ENCODE results near the gene PPP1CC. TPM values are rescaled to one million over a fixed set of nuclear protein-coding genes. Genes with fewer than 3 reads are reported as not detected.
"Not testable (repeated sequence)": the region's sequence is repeated elsewhere in the genome, so short reads cannot be mapped to it uniquely, and the experiment has no call there.

Gene PPP1CC
- total RNA-seq, 1 experiment from 2014 or later = 251 TPM

DNA sequence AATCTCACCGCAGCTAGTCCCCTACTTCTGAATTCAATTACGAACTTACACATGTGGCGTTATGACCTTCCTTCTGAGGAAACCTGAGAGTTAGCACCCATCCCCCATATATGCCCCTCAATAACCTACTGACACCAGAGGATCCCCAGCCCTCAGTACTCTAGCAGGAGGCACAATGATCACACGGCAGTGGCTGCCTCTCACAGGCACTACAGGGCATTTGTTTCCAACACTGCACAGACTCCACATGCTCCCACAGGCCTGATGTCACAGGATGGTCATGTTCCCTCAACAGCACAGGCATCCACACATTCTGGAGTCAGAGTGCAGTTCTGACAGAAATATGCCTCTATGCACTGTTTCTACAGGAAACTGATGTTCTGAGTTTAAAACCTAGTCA is 17.4 kb downstream of the PPP1CC start:
- Histone ChIP-seq H3K36me3 (replicated peaks; ENCODE audit: control insufficient read depth, insufficient read depth, low read length) (peaks cover 40% of the 10 kb centered on the region), H3K27me3 (ENCODE audit: control insufficient read depth, insufficient read depth, low read length) (no peaks in the 10 kb centered on the region), H3K4me3 (ENCODE audit: insufficient read depth, low read depth, low read length) (no peak overlapping the region)
- DNase-seq = no peak

DNA sequence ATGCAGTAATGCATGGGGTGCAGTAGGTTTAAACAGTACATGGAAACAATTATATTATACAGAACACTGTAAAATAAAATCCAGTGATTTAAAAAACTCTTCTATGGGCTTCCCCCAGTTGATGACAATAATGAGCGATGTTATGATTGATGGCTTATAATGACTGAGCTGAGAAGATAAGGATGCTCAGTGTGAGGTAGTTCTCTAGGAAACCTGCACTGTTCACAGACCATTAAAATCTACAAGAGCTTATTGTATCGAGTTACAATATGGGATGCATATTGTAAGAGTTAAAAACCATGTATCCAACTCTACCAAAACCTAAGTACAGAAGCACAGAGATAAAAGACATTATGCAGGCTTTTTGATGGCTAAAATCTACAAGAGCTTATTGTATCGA is 19.8 kb downstream of the PPP1CC start:
- H3K27me3 ChIP-seq (ENCODE audit: control insufficient read depth, insufficient read depth, low read length); H3K4me3 ChIP-seq (ENCODE audit: insufficient read depth, low read depth, low read length); DNase-seq: not testable (repeated sequence)
- peaks cover 37% of the 10 kb centered on the region for H3K36me3 ChIP-seq (replicated peaks; ENCODE audit: control insufficient read depth, insufficient read depth, low read length)

DNA sequence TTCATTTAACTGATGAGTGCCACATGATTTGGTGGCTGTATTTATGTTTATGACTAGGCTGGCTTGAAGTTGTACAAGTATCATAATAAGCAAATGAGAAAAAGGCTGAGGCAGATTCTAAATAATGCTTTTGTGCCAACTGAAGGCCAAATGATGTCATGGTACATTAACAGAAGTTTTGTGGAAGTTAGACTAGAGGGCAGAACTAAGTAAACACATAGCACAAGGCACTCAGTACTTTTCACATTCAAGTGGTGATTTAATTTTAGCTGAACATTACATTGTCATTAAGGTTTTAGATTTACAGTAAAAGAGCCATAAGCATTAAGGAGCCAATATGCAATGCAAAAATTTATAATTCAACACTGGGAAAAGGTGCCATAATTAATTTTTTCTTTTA is 21.1 kb downstream of the PPP1CC start:
- no peaks in the 10 kb centered on the region for H3K27me3 ChIP-seq (ENCODE audit: control insufficient read depth, insufficient read depth, low read length)
- DNase-seq = no peak
- H3K4me3 ChIP-seq (ENCODE audit: insufficient read depth, low read depth, low read length) = no peak overlapping the region
- H3K36me3 ChIP-seq (replicated peaks; ENCODE audit: control insufficient read depth, insufficient read depth, low read length) = peaks cover 37% of the 10 kb centered on the region

DNA sequence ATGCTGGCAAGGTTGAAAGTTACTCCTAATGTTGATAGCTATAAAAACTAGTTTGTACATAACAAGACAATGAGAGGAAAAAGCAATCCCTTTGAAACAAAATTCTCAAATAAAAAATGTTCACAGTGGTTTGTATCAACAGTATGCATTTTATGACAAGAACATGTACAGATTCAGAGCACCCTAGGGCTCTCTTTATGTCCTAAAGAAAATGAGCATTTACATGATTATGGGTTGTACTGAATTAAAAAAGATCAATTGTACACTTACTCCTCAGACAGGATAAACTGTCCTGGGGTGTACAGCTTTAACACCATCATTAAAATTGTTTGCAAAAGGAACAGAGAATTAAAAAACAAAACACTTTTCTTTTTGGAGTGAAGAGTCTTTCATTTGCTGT is 22.2 kb downstream of the PPP1CC start:
- H3K4me3 ChIP-seq (ENCODE audit: insufficient read depth, low read depth, low read length) = no peak overlapping the region
- no peak for DNase-seq
- H3K36me3 ChIP-seq (replicated peaks; ENCODE audit: control insufficient read depth, insufficient read depth, low read length) = peaks cover 36% of the 10 kb centered on the region
- no peaks in the 10 kb centered on the region for H3K27me3 ChIP-seq (ENCODE audit: control insufficient read depth, insufficient read depth, low read length)

DNA sequence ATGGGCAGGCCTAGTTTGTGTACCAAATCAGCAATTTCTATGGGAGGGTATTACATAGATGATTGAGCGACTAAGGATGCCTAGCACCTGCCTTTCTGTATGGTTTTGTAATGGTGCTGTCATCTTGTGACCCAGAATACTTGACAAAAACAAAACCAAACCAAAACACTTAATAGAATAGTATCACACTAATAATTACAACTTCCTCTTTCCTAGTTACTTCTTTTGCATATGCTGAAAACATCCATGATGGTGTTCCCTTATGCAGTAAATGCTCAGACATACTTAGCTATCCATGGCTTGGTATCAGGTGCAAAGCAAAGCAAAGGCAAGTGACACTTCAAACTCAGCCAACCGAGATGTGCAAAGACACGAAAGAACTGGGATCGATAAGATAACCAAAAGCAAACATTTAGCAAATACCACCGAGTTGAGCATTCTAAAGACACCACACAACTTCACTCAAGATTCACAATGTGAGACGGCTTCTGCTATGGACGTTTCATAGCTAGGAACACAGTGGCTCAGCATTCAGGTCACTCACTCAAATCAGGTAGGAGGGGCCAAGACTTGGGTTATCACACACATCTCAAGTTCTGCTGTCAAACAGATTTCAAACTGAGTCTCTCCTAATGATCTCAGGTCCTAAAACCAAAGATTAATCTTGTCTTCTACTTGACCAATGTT is 24.3 kb downstream of the PPP1CC start:
- DNase-seq = no peak
- no peak overlapping the region for H3K4me3 ChIP-seq (ENCODE audit: insufficient read depth, low read depth, low read length)
- no peaks in the 10 kb centered on the region for H3K27me3 ChIP-seq (ENCODE audit: control insufficient read depth, insufficient read depth, low read length)
- peaks cover 27% of the 10 kb centered on the region for H3K36me3 ChIP-seq (replicated peaks; ENCODE audit: control insufficient read depth, insufficient read depth, low read length)

DNA sequence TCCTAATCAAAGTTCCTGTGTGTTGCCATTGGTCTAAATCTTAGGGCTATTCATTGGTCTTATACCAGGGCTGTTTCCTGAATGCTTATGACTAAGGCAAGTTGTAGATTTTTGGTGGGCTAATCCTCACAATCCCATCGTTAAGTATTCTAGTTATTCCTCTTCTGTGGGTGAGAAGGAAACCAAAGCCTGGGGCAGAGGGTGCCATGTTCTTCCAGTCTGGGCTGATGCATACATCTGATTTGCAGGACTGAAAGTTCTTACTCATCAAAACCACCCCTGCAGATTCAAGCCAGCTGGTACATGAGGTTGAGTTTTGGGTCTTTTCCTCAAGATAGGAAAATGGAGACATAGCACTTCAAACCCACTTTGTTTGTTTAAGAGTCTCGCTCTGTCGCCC is 25.7 kb downstream of the PPP1CC start:
- Histone ChIP-seq H3K4me3 (ENCODE audit: insufficient read depth, low read depth, low read length) (no peak overlapping the region), H3K27me3 (ENCODE audit: control insufficient read depth, insufficient read depth, low read length) (no peaks in the 10 kb centered on the region), H3K36me3 (replicated peaks; ENCODE audit: control insufficient read depth, insufficient read depth, low read length) (peaks cover 23% of the 10 kb centered on the region)
- DNase-seq = no peak

DNA sequence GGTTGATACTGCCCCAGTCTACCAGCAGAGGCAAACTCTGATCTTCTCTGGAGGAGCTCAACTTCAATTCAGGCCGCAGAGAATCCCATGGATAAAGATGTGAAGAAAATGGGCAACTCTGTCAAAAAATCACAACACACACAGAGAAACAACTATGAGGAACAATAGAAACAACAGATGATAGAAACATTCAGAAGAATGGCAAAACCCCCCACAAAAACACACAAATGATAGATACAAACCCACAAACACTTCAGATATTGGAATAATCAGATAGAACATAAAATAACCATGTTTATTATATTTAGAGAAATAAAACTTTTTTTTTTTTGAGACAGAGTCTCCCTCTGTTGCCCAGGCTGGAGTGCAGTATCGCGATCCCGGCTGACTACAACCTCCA is 33.8 kb downstream of the PPP1CC start:
- no peak for DNase-seq
- Histone ChIP-seq H3K4me3 (ENCODE audit: insufficient read depth, low read depth, low read length) (no peak overlapping the region), H3K36me3 (replicated peaks; ENCODE audit: control insufficient read depth, insufficient read depth, low read length) (no peaks in the 10 kb centered on the region), H3K27me3 (ENCODE audit: control insufficient read depth, insufficient read depth, low read length) (no peaks in the 10 kb centered on the region)

DNA sequence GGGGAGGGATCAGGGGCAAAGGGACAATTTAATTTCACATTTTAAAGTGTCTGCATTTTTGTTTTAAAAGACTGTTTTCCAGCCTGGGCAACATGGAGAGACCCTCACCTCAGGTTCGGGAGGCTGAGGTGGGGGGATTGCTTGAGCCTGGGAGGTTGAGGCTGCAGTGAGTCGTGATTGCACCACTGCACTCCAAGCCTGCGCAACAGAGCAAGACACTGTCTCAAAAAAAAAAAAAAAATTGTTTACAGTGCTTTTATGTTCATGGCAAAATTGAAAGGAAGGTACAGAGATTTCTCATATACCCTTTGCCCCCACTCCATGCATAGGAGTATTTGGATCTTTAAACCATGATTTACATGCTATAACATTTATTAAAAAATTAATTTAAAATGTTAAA is 37.4 kb downstream of the PPP1CC start:
- DNase-seq = no peak
- no peak overlapping the region for H3K4me3 ChIP-seq (ENCODE audit: insufficient read depth, low read depth, low read length)
- H3K27me3 ChIP-seq (ENCODE audit: control insufficient read depth, insufficient read depth, low read length) = no peaks in the 10 kb centered on the region
- H3K36me3 ChIP-seq (replicated peaks; ENCODE audit: control insufficient read depth, insufficient read depth, low read length) = no peaks in the 10 kb centered on the region

DNA sequence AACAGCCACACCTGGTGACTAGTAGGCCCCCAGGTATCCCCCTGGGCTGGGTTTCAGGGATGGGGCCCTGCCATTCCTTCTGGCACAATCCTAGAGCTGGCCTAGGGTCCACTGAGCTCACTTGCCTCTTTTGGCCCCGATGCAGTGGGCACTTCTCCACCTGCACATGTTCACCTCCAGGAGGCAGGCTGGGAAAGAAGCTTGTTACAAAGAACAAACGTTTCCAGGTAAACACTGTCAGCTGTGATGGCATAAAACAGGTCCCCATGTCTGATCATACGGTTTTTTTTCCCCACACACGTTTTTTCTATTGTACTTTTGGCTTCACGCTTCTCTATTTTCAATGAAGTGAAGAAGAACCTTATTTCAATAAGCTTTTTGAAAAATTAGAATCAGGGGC is 37.9 kb downstream of the PPP1CC start:
- peak; percentile 60 for DNase-seq
- Histone ChIP-seq H3K4me3 (ENCODE audit: insufficient read depth, low read depth, low read length) (no peak overlapping the region), H3K27me3 (ENCODE audit: control insufficient read depth, insufficient read depth, low read length) (no peaks in the 10 kb centered on the region), H3K36me3 (replicated peaks; ENCODE audit: control insufficient read depth, insufficient read depth, low read length) (no peaks in the 10 kb centered on the region)

DNA sequence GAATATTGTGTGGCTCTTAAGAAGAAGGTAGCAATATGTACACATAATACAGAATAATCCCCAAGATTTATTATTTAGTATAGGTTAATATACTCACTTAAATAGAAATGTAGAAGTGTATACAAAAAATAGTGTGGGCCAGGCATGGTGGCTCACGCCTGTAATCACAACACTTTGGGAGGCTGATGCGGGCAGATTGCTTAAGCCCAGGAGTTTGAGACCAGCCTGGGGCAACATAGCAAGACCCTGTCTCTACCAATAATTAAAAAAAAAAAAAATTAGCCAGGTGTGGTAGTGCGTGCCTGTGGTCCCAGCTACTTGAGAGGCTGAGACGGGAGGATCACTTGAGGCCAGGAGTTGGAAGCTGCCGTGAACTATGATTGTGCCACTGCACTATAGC is 38.5 kb downstream of the PPP1CC start:
- H3K27me3 ChIP-seq (ENCODE audit: control insufficient read depth, insufficient read depth, low read length) = no peaks in the 10 kb centered on the region
- no peak overlapping the region for H3K4me3 ChIP-seq (ENCODE audit: insufficient read depth, low read depth, low read length)
- no peak for DNase-seq
- no peaks in the 10 kb centered on the region for H3K36me3 ChIP-seq (replicated peaks; ENCODE audit: control insufficient read depth, insufficient read depth, low read length)

DNA sequence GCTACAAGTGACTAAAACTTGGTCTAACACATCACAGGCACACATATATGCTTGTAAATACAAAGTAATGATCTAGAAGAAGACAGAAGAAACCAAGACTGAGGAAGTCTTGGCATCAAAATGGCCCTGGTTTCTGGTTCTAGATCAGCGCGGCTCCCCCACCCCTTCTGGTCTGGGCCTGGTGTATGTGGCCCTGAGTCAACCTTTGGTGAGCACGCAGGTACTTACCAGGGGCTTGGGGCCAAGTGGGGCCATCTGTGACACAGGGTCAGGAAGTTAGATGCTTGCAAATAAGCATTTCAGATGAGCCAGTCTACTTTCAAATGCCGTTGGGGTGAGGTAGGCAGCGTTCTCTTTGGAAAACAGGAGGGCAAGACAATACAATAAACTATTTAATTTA is 40.6 kb downstream of the PPP1CC start:
- Histone ChIP-seq H3K27me3 (ENCODE audit: control insufficient read depth, insufficient read depth, low read length) (no peaks in the 10 kb centered on the region), H3K4me3 (ENCODE audit: insufficient read depth, low read depth, low read length) (no peak overlapping the region), H3K36me3 (replicated peaks; ENCODE audit: control insufficient read depth, insufficient read depth, low read length) (no peaks in the 10 kb centered on the region)
- DNase-seq = no peak

DNA sequence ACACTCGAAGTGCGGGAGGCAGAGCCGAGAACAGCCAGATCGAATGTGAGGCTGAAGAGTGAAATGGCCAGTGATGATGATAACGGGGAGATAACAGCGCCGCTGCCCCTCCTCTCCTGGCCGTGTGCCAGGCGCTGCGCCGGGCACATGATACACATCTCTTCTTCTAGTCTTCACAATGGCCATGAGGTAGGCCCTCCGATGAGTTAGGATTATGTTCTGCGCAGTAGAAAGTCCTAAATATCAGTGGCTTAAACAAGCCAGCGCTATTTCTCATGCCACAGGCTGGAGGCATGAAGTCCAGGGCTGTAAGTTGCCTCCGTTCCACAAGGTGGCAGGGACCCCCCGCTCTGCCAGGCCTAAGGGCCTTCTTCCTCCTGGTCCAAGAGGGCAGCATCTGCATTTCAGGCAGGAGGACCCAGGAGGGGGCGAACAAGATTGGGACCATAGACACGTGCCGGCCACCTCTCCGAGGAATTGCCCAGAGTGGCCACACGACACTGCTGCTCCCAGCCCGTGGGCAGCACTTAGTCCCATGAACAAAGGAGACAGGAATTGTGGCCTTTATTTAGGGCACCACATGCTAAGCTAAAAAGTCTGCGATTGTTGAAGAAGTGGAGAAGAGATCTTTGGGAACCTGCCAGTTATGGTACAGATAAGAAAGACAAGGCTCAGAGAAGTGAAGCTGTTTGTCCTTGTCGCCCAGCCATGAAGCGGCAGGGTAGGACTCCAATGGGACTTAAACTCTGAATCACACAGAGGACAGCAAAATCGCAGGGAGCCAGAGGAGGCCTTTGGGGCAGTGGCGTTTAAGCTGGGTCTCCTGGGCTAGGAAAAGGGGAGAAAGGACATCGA is 42.9 kb downstream of the PPP1CC start:
- H3K4me3 ChIP-seq (ENCODE audit: insufficient read depth, low read depth, low read length) = no peak overlapping the region
- no peaks in the 10 kb centered on the region for H3K36me3 ChIP-seq (replicated peaks; ENCODE audit: control insufficient read depth, insufficient read depth, low read length)
- DNase-seq = peak; percentile 61
- H3K27me3 ChIP-seq (ENCODE audit: control insufficient read depth, insufficient read depth, low read length) = no peaks in the 10 kb centered on the region

DNA sequence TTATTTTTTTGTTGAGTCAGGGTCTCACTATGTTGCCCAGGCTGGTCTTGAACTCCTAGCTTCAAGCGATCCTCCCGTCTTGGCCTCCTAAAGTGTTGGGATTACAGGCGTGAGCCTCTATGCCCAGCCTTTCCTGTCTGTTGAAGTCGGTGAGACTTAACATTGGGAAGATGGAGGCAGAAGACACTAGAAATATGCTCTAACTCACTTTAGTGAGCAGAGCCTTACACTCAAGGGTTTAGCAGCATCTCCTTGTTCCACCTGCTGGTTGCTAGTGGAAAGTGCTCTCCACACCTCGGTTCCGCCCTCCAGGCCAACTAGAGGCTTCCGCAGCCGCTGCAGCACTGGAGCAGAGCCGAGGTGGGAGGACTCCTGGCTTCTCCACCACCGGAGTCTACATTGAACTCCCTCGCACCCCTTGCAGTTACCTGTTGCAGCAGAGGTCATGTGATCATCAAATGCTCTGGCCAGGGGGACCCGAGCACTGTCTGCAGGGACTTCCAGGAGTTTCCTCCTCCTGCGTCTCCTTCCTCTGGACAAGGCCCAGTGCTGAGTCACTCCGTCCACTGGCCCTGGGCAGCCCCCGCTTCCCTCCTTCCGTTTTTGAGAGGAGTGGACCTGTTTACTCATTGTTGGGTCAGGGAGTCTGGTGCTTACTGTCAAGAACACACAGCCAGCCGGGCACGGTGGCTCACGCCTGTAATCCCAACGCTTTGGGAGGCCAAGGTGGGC is 44.4 kb downstream of the PPP1CC start:
- no peak overlapping the region for H3K4me3 ChIP-seq (ENCODE audit: insufficient read depth, low read depth, low read length)
- DNase-seq = peak; percentile 84

DNA sequence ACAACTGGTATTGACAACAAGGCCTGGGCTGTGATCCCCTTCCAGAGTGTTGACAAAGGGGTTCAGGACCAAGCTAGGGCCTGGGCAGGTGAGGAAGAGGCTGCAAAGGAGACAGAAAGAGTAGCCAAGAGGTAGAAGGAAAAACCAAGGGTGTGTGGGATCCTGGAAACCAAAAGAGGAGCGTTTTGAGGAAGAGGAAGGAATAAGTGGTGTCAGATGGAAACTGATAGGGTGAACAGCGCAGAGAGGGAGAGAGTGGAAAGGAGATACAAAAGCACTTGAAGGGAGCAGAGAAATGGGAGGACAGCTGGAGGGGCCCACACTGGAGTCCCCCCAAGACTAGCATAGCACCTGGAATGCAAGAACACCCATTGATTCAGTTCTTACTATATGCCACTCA is 45.5 kb downstream of the PPP1CC start:
- Histone ChIP-seq H3K36me3 (replicated peaks; ENCODE audit: control insufficient read depth, insufficient read depth, low read length) (no peaks in the 10 kb centered on the region), H3K27me3 (ENCODE audit: control insufficient read depth, insufficient read depth, low read length) (no peaks in the 10 kb centered on the region), H3K4me3 (ENCODE audit: insufficient read depth, low read depth, low read length) (no peak overlapping the region)
- no peak for DNase-seq

More for the DNA sequence above, 44.4 kb downstream of the PPP1CC start:
- no peaks in the 10 kb centered on the region for H3K27me3 ChIP-seq (ENCODE audit: control insufficient read depth, insufficient read depth, low read length)
- H3K36me3 ChIP-seq (replicated peaks; ENCODE audit: control insufficient read depth, insufficient read depth, low read length) = no peaks in the 10 kb centered on the region

DNA sequence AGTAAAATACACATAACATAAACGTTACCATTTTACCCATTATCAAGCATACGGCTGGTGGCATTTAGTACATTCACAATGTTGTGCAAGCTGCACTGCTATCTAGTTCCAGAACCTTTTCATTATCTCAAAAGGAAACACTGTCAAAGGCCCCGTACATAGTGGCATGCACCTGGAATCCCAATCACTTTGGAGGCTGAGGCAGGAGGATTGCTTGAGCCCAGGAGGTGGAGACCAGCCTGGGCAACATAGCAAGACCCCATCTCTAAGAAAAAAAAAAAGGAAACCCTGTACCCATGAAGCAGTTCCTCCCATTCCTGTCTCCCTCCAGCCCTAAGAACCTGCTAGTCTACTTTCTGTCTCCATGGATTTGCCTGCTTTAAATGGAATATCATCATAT is 46.4 kb downstream of the PPP1CC start:
- H3K36me3 ChIP-seq (replicated peaks; ENCODE audit: control insufficient read depth, insufficient read depth, low read length) = no peaks in the 10 kb centered on the region
- no peak for DNase-seq
- H3K27me3 ChIP-seq (ENCODE audit: control insufficient read depth, insufficient read depth, low read length) = no peaks in the 10 kb centered on the region
- no peak overlapping the region for H3K4me3 ChIP-seq (ENCODE audit: insufficient read depth, low read depth, low read length)

All from H7 (cell line).